Kidney (tissue), 14 donors: Measurements from ENCODE around the gene SMIM15. TPM values are rescaled to one million over a fixed set of nuclear protein-coding genes. Genes with fewer than 3 reads are reported as not detected.

Source experiments
- DNase-seq, 5 donors: peaks; one replicate each; pipeline ENCODE4 v3.0.0-alpha.2; 2013 to 2020
- FAIRE-seq: peaks from 2 replicates; lab custom pipeline; 2012; peaks lifted over from hg19 to GRCh38; lab: Jason Lieb, UNC
- H3K27ac ChIP-seq, 2 donors: one replicate each; pipeline ENCODE4 v1.7.0; 2013; ENCODE audit warnings: low read depth in 2 of 2, low read length in 2 of 2, inconsistent platforms in 1 of 2
- H3K27me3 ChIP-seq: one replicate; pipeline ENCODE4 v1.7.1; 2013; ENCODE audit warnings: low read length, inconsistent platforms; ENCODE audit not compliant: control insufficient read depth, insufficient read depth
- H3K36me3 ChIP-seq, 3 donors: one replicate each; pipeline versions ENCODE4 v1.7.0 to v1.7.1; 2013; ENCODE audit warnings: low read length in 3 of 3, control low read depth in 1 of 3, inconsistent platforms in 1 of 3; ENCODE audit not compliant: insufficient read depth in 3 of 3, control insufficient read depth in 2 of 3
- H3K4me1 ChIP-seq, 3 donors: one replicate each; pipeline versions ENCODE4 v1.7.0 to v1.7.1; 2013; ENCODE audit warnings: low read length in 3 of 3, inconsistent platforms in 1 of 3, low read depth in 1 of 3; ENCODE audit not compliant: control insufficient read depth in 2 of 3, insufficient read depth in 2 of 3
- H3K4me3 ChIP-seq, 3 donors: one replicate each; pipeline versions ENCODE4 v1.7.0 to v1.8.1; 2013; ENCODE audit warnings: low read length in 3 of 3, control low read depth in 1 of 3, inconsistent platforms in 1 of 3
- H3K9ac ChIP-seq, 3 donors: one replicate each; pipeline versions ENCODE4 v1.7.0 to v1.7.1; 2013; ENCODE audit warnings: low read length in 3 of 3, control low read depth in 1 of 3, inconsistent platforms in 1 of 3
- H3K9me3 ChIP-seq, 3 donors: one replicate each; pipeline versions ENCODE4 v1.7.0 to v1.7.1; 2013; ENCODE audit warnings: low read length in 3 of 3, control low read depth in 1 of 3, inconsistent platforms in 1 of 3; ENCODE audit not compliant: control insufficient read depth in 2 of 3, insufficient read depth in 1 of 3
- CTCF ChIP-seq: IDR thresholded peaks from 3 replicates; pipeline ENCODE4 v1.5.1; 2012; ENCODE audit warnings: mild to moderate bottlenecking, moderate library complexity, borderline replicate concordance; ENCODE audit not compliant: insufficient read depth; ENCODE audit errors: extremely low read depth
- intact Hi-C: fragments of 100-400 bp; cut with DNase I; formaldehyde crosslinking; loops from one replicate; pipeline ENCODE4 v1.11.1; 2022
- polyA plus RNA-seq: library from polyadenylated mRNA; stranded (reverse); fragments of 350-450 nt; fragmentation: Illumina TruSeq; extraction: RNeasy Lipid Tissue Mini Kit (QIAGEN cat#74804); gene quantifications from one replicate; pipeline ENCODE4 v1.2.3, GENCODE V29; 2014; ENCODE audit warnings: low read depth, low replicate concordance; ENCODE audit not compliant: insufficient read depth
- total RNA-seq: library from RNA; stranded (reverse); fragmentation: NEBNext Ultra II Directional; extraction: Animal tissue kit (Norgen Biotek cat#: 25700); gene quantifications from one replicate; pipeline ENCODE4 v1.2.1, GENCODE V29; 2021
- donor health status: control.
- donor health status: control.
- donor health status: control.
- donor health status: control.
- donor health status: control.
- donor health status: DM: yes; HTN: yes; CAD: no.
- donor health status: Normal renal cell carcinoma (clear cell type).

The SMIM15 gene
- total and polyA plus RNA-seq, 2 donors from 2014 or later, result 32.0 to 68.1 TPM

- Histone ChIP-seq H3K9me3 (no peaks in the 10 kb centered on the region), H3K9ac (no peak overlapping the region), H3K36me3 (no peaks in the 10 kb centered on the region), H3K27me3 (no peaks in the 10 kb centered on the region), H3K27ac (no peak overlapping the region), H3K4me3 (no peak overlapping the region), H3K4me1 (no peaks in the 10 kb centered on the region)
- TF ChIP-seq CTCF, result no peak
- intact Hi-C loops, result no loop called here
- DNase-seq, result no peak
- no peak for FAIRE-seq
Measured at GRCh38 chr5:61115968-61116367, 46.3 kb downstream of the SMIM15 start.

- H3K4me3 ChIP-seq, result no peak overlapping the region
- H3K9me3 ChIP-seq, result no peaks in the 10 kb centered on the region
- FAIRE-seq, result no peak
- H3K27me3 ChIP-seq, result no peaks in the 10 kb centered on the region
- intact Hi-C loops, result no loop called here
- H3K4me1 ChIP-seq, result no peaks in the 10 kb centered on the region
- TF ChIP-seq CTCF, result no peak
- no peaks in the 10 kb centered on the region for H3K36me3 ChIP-seq
- no peak overlapping the region for H3K27ac ChIP-seq
- DNase-seq, result no peak
- no peak overlapping the region for H3K9ac ChIP-seq
Measured at GRCh38 chr5:61114441-61114840, 47.8 kb downstream of the SMIM15 start.

Other genes with a start within 250 kb of the SMIM15 start
- gene ERCC8, start 217.4 kb downstream of the SMIM15 start, total RNA-seq, result 11.5 TPM
- 6.6 TPM for gene ERCC8, start 217.4 kb downstream of the SMIM15 start, polyA plus RNA-seq
- gene NDUFAF2, start 217.3 kb downstream of the SMIM15 start, total RNA-seq, result 23.7 TPM
- gene NDUFAF2, start 217.3 kb downstream of the SMIM15 start, polyA plus RNA-seq, result 47.5 TPM
- gene ZSWIM6, start 169.8 kb upstream of the SMIM15 start, total RNA-seq, result 20.3 TPM
- gene ZSWIM6, start 169.8 kb upstream of the SMIM15 start, polyA plus RNA-seq, result 2.9 TPM